Heart right ventricle (tissue), 16 donors: ENCODE measurements around the gene POTEJ. TPM values are rescaled to one million over a fixed set of nuclear protein-coding genes. Genes with fewer than 3 reads are reported as not detected.
"Not testable (repeated sequence)": the region's sequence is repeated elsewhere in the genome, so short reads cannot be mapped to it uniquely, and the experiment has no call there.

Experiments used
- ATAC-seq, 8 donors: fragments of 200-7000 bp; cut with Tn5 transposase; one replicate each; pipeline ENCODE4 v1.9.1; 2020; ENCODE audit warnings: mild to moderate bottlenecking in 8 of 8, moderate library complexity in 8 of 8, moderate number of reproducible peaks in 1 of 8
- DNase-seq, 2 donors: peaks; one replicate each; pipeline ENCODE4 v3.0.0-alpha.2; 2020
- H3K27ac ChIP-seq, 10 donors: fragments of 200-600 bp; sonication (generic) in 2 of 10; one replicate each; pipeline versions ENCODE4 v1.5.0 to v1.8.0; 2020 to 2022; ENCODE audit warnings: mild to moderate bottlenecking in 3 of 10
- H3K27me3 ChIP-seq, 7 donors: fragments of 200-600 bp; one replicate each; pipeline ENCODE4 v1.8.0; 2021 to 2022; ENCODE audit warnings: mild to moderate bottlenecking in 2 of 7
- H3K36me3 ChIP-seq, 9 donors: fragments of 200-600 bp; sonication (generic) in 1 of 9; one replicate each; pipeline versions ENCODE4 v1.5.0 to v1.8.0; 2020 to 2022; ENCODE audit warnings: mild to moderate bottlenecking in 2 of 9
- H3K4me1 ChIP-seq, 9 donors: fragments of 200-600 bp; sonication (generic) in 1 of 9; one replicate each; pipeline versions ENCODE4 v1.5.0 to v1.8.0; 2020 to 2022; ENCODE audit warnings: mild to moderate bottlenecking in 4 of 9
- H3K4me3 ChIP-seq, 10 donors: fragments of 200-600 bp; sonication (generic) in 2 of 10; one replicate each; pipeline versions ENCODE4 v1.5.0 to v1.8.0; 2020 to 2022; ENCODE audit warnings: mild to moderate bottlenecking in 7 of 10, moderate library complexity in 2 of 10
- H3K9me3 ChIP-seq, 11 donors: fragments of 200-600 bp in 10 of 11; sonication (generic) in 2 of 11; one replicate each; pipeline versions ENCODE4 v1.5.0 to v1.8.0; 2013 to 2022; ENCODE audit warnings: mild to moderate bottlenecking in 2 of 11, control low read depth in 1 of 11, moderate library complexity in 1 of 11
- WGBS, 2 donors: extraction: QIAGEN DNeasy Blood & Tissue Kit; methylation state at CpG; one replicate each; pipeline ENCODE4 v1.1.7; 2013; ENCODE audit warnings: inconsistent platforms in 1 of 2; 5-methylcytosine and 5-hydroxymethylcytosine counted together
- intact Hi-C, 10 donors: fragments of 100-400 bp; cut with DNase I; formaldehyde crosslinking; loops; one replicate each; pipeline versions ENCODE4 v1.11.1 to v1.14.2; 2022
- long read RNA-seq, 3 donors: library from polyadenylated mRNA; unstranded; transcript quantifications; one replicate each; pipeline ENCODE4 v2.0.0, GENCODE V29; 2020 to 2021
- polyA plus RNA-seq, 2 donors: library from polyadenylated mRNA; stranded (reverse); fragments of 200-250 nt; gene quantifications; one replicate each; pipeline ENCODE4 v1.2.3, GENCODE V29; 2013
- total RNA-seq, 10 donors: library from RNA; stranded (reverse); fragmentation: NEBNext Ultra II Directional in 3 of 10; extraction: Animal tissue kit (Norgen Biotek cat#: 25700) in 3 of 10; gene quantifications; one replicate each; pipeline versions ENCODE4 v1.2.1 to v1.2.4, GENCODE V29; 2021 to 2023
- donor health status: Arrhythmogenic right ventricular cardiomyopathy.
- donor health status: ischemic (EF 13 %, LVEDD 7.1; RV severe dilation, severe dysfunction).
- donor health status: healthy with polysubstance abuse.
- donor health status: DM: no; HTN: yes; CAD: no.
- donor health status: DM: no; HTN: no; CAD: no.
- donor health status: ischemic (EF 25% LVEDD 6.9; RV normal size, moderate dysfunction).
- donor health status: ischemic (EF 25% LVEDD 5.7; RV mildly dilated, moderate dysfunction).
- donor health status: healthy.
- donor health status: DM: yes; HTN: yes; CAD: no.
- donor health status: Ischemic cardiomyopathy.
- donor health status: ischemic (EF 35%, LVEDD 5.7; RV mildly dilated, moderate dysfunction).
- donor health status: nonischemic (EF 11% LVEDD 7.7; RV severe dilation, severe dysfunction).
- donor health status: DM: yes; HTN: yes; CAD: no.
- donor health status: PGD.
- donor health status: ischemic (EF 29% LVEDD 5.4; RV normal size, mild dysfunction).
- donor health status: nonischemic (EF 23%, LVEDD 6.1; RV moderate dilation, normal function).

Gene POTEJ
- total RNA-seq (not detected), polyA plus RNA-seq (not detected)
- long read RNA-seq, donor 1: 0 reads
- long read RNA-seq, donor 2: 0 reads
- long read RNA-seq, donor 3: 0 reads

GRCh38 chr2:130611140-130611539, at the start of gene POTEJ:
Gene POTEJ, plus strand, starts transcription at chr2:130611440. Its CDS starts 93 bp downstream, at chr2:130611533.
- ATAC-seq, H3K9me3 ChIP-seq, H3K36me3 ChIP-seq, H3K27me3 ChIP-seq, intact Hi-C loops, H3K4me1 ChIP-seq, H3K4me3 ChIP-seq, H3K27ac ChIP-seq, DNase-seq: not testable (repeated sequence)
- WGBS, 2 donors: 90% methylated on average over 3 of the region's 13 CpGs; no CpG with 5 or more reads in 1 of the 2 donors

DNA sequence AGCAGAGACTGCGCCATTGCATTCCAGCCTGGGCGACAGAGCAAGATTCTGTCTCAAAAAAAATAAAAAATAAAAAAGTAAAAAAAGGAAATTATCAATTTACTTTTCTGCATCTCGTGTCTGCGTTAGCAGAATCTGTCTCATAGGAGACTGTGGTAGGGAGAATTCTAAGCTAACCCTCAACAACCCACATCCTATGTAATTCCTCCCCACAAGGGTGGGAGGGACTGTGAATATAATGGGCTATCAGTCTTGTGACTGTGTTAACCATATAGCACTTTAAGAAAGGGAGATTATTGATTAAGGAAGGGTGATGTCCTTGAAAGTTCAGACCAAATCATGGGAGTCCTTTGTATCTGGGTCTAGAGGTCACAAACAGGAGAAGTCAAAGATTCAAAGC, 45.1 kb upstream of the POTEJ start:
- intact Hi-C loops, ATAC-seq, H3K4me3 ChIP-seq, H3K9me3 ChIP-seq, H3K4me1 ChIP-seq, H3K27ac ChIP-seq, DNase-seq, H3K36me3 ChIP-seq, H3K27me3 ChIP-seq: not testable (repeated sequence)
- WGBS, 2 donors: no CpG with 5 or more reads among the region's 4 CpGs

- WGBS, 2 donors: no CpG with 5 or more reads among the region's 3 CpGs
Observed at GRCh38 chr2:130571929-130572328, 39.3 kb upstream of the POTEJ start.

GRCh38 chr2:130574230-130574629, 37.0 kb upstream of the POTEJ start:
- WGBS, 2 donors: 70 to 82% methylated on average over 7 of the region's 13 CpGs
- DNase-seq: not testable (repeated sequence)
- ATAC-seq: peak in 1 of 8 donors; percentile 5

More at GRCh38 chr2:130571929-130572328, 39.3 kb upstream of the POTEJ start:
- H3K27me3 ChIP-seq, H3K9me3 ChIP-seq, H3K4me3 ChIP-seq, H3K4me1 ChIP-seq, H3K27ac ChIP-seq, intact Hi-C loops, ATAC-seq, H3K36me3 ChIP-seq, DNase-seq: not testable (repeated sequence)

DNA sequence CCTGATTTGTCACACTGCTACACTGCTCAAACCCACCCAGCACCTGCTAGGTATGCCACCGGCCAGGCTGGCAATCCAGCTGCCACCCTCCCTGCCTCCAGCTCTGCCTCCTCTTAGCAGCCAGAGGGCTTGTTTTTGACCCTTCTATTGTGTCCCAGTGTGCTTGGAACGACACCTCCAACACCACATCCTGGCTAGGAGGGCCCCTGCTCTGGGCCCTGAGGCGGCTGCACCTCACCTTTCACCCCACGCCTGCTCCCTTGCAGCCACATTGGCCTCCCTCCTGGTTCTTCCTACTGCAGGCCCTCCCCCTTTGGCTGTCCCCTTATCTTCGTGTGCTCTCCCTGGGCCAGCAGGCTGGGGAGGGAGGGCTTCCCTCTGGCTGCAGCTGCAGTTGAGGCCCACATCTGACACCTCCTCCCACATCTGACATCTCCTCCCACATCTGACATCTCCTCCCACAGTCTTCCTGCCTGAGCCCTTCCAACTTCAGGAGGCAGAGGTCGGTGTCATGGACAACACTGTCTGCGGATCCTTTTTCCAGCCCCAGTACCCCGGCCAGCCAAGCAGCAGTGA, 34.9 kb upstream of the POTEJ start:
- intact Hi-C loops, H3K27ac ChIP-seq, H3K4me3 ChIP-seq, H3K27me3 ChIP-seq, H3K4me1 ChIP-seq, H3K36me3 ChIP-seq, DNase-seq, H3K9me3 ChIP-seq: not testable (repeated sequence)
- peak in 5 of 8 donors; percentile 26 to 48 (median 34) for ATAC-seq
- no CpG with 5 or more reads among the region's 8 CpGs for WGBS, 2 donors

More at GRCh38 chr2:130574230-130574629, 37.0 kb upstream of the POTEJ start:
- H3K9me3 ChIP-seq, H3K27me3 ChIP-seq, H3K27ac ChIP-seq, H3K4me3 ChIP-seq, H3K36me3 ChIP-seq, H3K4me1 ChIP-seq, intact Hi-C loops: not testable (repeated sequence)

GRCh38 chr2:130577559-130577958, 33.7 kb upstream of the POTEJ start:
- DNase-seq, H3K27ac ChIP-seq, H3K4me1 ChIP-seq, H3K9me3 ChIP-seq, H3K4me3 ChIP-seq, ATAC-seq, intact Hi-C loops, H3K27me3 ChIP-seq, H3K36me3 ChIP-seq: not testable (repeated sequence)
- WGBS, 2 donors: no CpG with 5 or more reads among the region's 4 CpGs

- ATAC-seq, H3K9me3 ChIP-seq, H3K27me3 ChIP-seq, intact Hi-C loops, H3K4me3 ChIP-seq, H3K27ac ChIP-seq, H3K36me3 ChIP-seq, H3K4me1 ChIP-seq, DNase-seq: not testable (repeated sequence)
- WGBS, 2 donors: 82 to 85% methylated on average over 5 of the region's 7 CpGs
Observed at GRCh38 chr2:130579121-130579520, 32.1 kb upstream of the POTEJ start.

- H3K36me3 ChIP-seq, DNase-seq, H3K9me3 ChIP-seq, H3K27ac ChIP-seq, ATAC-seq, H3K4me1 ChIP-seq, intact Hi-C loops, H3K27me3 ChIP-seq, H3K4me3 ChIP-seq: not testable (repeated sequence)
- 95 to 98% methylated on average over 6 of the region's 7 CpGs for WGBS, 2 donors
Observed at GRCh38 chr2:130581491-130581890, 29.7 kb upstream of the POTEJ start.

DNA sequence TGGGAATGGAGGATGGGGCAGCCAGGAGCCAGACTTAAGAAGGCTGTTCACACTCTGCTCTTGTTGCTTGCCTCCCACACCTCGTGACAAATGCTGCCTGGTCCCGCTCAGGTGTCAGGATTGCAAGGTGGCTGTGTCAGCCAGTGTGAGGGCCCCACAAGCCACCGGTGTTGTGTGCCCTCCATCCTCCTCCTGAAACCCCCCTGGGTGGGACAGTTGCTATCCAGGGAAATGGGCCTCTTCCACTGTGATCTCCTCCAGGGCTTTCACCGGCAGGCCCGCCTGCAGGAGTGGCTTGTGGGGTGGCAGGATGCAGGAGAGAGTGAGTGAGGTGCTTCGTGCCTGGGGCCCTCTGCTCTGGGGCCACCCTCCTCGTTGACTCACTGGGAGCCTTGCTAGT, 28.3 kb upstream of the POTEJ start:
- intact Hi-C loops, H3K27ac ChIP-seq, DNase-seq, H3K27me3 ChIP-seq, ATAC-seq, H3K9me3 ChIP-seq, H3K4me3 ChIP-seq, H3K4me1 ChIP-seq, H3K36me3 ChIP-seq: not testable (repeated sequence)
- WGBS, 2 donors: 73 to 85% methylated on average over 3 of the region's 7 CpGs

DNA sequence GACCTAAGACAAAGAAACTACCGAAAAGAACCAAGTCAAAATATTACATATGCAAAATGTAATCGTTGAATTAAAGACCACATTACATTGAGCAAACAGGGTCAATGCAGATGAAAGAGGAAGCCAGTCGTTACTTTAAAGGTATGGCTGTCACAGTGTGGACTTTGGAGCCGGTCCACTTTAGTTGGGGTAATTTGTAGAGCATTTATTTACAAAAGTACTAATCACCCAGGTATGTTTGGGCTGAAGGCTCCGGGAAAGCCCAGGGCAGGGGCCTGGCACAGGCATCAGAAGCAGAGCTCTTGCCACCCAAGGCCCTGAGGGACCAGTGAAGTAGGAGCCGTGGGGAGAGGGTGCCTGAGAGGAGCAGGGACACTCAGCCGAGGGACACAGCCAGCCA, 27.7 kb upstream of the POTEJ start:
- WGBS, 2 donors: 84 to 92% methylated on average over 3 to 4 of the region's 7 CpGs
- H3K4me1 ChIP-seq, H3K27ac ChIP-seq, ATAC-seq, H3K27me3 ChIP-seq, DNase-seq, H3K36me3 ChIP-seq, H3K9me3 ChIP-seq, H3K4me3 ChIP-seq, intact Hi-C loops: not testable (repeated sequence)

DNA sequence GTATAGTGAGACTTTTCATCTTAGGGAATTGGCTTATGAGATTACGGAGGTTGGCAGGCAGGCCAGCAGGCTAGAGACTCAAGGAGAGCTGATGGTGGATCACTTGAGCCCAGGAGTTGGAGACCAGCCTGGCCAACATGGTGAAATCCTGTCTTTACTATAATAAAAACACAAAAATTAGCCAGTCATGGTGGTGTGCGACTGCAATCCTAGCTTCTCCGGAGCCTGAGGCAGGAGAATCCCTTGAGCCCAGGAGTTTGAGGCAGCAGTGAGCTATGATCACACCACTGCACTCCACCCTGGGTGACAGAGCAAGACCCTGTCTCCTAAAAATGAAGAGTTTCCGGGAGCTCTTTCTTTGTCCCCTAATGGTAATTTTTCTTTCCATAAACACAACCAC, 26.5 kb upstream of the POTEJ start:
- ATAC-seq, DNase-seq, H3K27me3 ChIP-seq, H3K27ac ChIP-seq, intact Hi-C loops, H3K4me3 ChIP-seq, H3K4me1 ChIP-seq, H3K36me3 ChIP-seq, H3K9me3 ChIP-seq: not testable (repeated sequence)
- WGBS, 2 donors: 93 to 95% methylated on average over 2 of the region's 4 CpGs
